Neuronal stem cell (in vitro differentiated cells): Measurements from ENCODE around the gene ESPN.
A peak's percentile ranks its signal among the peaks of the same experiment; 100 is the strongest.
"Not testable (repeated sequence)": the region's sequence is repeated elsewhere in the genome, so short reads cannot be mapped to it uniquely, and the experiment has no call there.

Experiments used
- DNase-seq: peaks from one replicate; pipeline ENCODE4 v3.0.0-alpha.2; 2013; ENCODE audit warnings: low spot score
- H2AFZ ChIP-seq: one replicate; pipeline ENCODE4 v1.6.1; 2013; ENCODE audit warnings: mild to moderate bottlenecking, low read length, inconsistent platforms
- H2AK5ac ChIP-seq: 2 replicates; pipeline ENCODE4 v1.6.1; 2013; ENCODE audit warnings: low read depth, mild to moderate bottlenecking, inconsistent platforms, low read length, moderate library complexity, mixed read lengths
- H2BK120ac ChIP-seq: 2 replicates; pipeline ENCODE4 v1.6.1; 2013; ENCODE audit warnings: low read depth, mild to moderate bottlenecking, inconsistent platforms, low read length, moderate library complexity, mixed read lengths
- H2BK12ac ChIP-seq: one replicate; pipeline ENCODE4 v1.6.1; 2013; ENCODE audit warnings: low read length, inconsistent platforms
- H2BK15ac ChIP-seq: 2 replicates; pipeline ENCODE4 v1.6.1; 2013; ENCODE audit warnings: mild to moderate bottlenecking, low read length, inconsistent platforms, mixed read lengths
- H2BK5ac ChIP-seq: one replicate; pipeline ENCODE4 v1.6.1; 2013; ENCODE audit warnings: inconsistent platforms, mild to moderate bottlenecking, low read length, moderate library complexity
- H3K14ac ChIP-seq: one replicate; pipeline ENCODE4 v1.6.1; 2013; ENCODE audit warnings: low read length, inconsistent platforms
- H3K18ac ChIP-seq: 2 replicates; pipeline ENCODE4 v1.6.1; 2013; ENCODE audit warnings: low read length, inconsistent platforms
- H3K23ac ChIP-seq: 2 replicates; pipeline ENCODE4 v1.6.1; 2013; ENCODE audit warnings: low read depth, mild to moderate bottlenecking, mixed read lengths, low read length, inconsistent platforms; ENCODE audit not compliant: poor library complexity
- H3K27ac ChIP-seq: replicated peaks from 3 replicates; pipeline ENCODE4 v1.5.1; 2013; ENCODE audit warnings: low read length, inconsistent platforms
- H3K27me3 ChIP-seq, 3 experiments: 2 replicates each; pipeline ENCODE4 v1.6.1; 2013; ENCODE audit warnings: low read length in 3 of 3, mild to moderate bottlenecking in 2 of 3, inconsistent platforms in 1 of 3, low read depth in 1 of 3, mixed read lengths in 1 of 3, moderate library complexity in 1 of 3; ENCODE audit not compliant: control insufficient read depth in 3 of 3, insufficient read depth in 3 of 3
- H3K36me3 ChIP-seq, 2 donors: replicated peaks in 1 of 2; 2 replicates each; pipeline ENCODE4 v1.6.1; 2013; ENCODE audit warnings: low read length in 2 of 2; ENCODE audit not compliant: control insufficient read depth in 2 of 2, insufficient read depth in 2 of 2
- H3K4ac ChIP-seq: 2 replicates; pipeline ENCODE4 v1.6.1; 2013; ENCODE audit warnings: inconsistent platforms, mild to moderate bottlenecking, low read length, moderate library complexity
- H3K4me1 ChIP-seq, 2 donors: 1 replicate in 1 of 2; 2 replicates in 1 of 2; pipeline ENCODE4 v1.6.1; 2013; ENCODE audit warnings: low read length in 2 of 2, low read depth in 1 of 2; ENCODE audit not compliant: control insufficient read depth in 2 of 2, insufficient read depth in 1 of 2
- H3K4me2 ChIP-seq: one replicate; pipeline ENCODE4 v1.6.1; 2013; ENCODE audit warnings: mild to moderate bottlenecking, low read length, inconsistent platforms; ENCODE audit not compliant: insufficient read depth, poor library complexity, severe bottlenecking
- H3K4me3 ChIP-seq, 2 donors: 2 replicates each; pipeline ENCODE4 v1.5.1; 2013; ENCODE audit warnings: low read length in 2 of 2, mild to moderate bottlenecking in 2 of 2, inconsistent platforms in 1 of 2, moderate library complexity in 1 of 2
- H3K79me1 ChIP-seq: one replicate; pipeline ENCODE4 v1.6.1; 2013; ENCODE audit warnings: low read depth, mild to moderate bottlenecking, inconsistent platforms, low read length, moderate library complexity
- H3K9ac ChIP-seq: one replicate; pipeline ENCODE4 v1.6.1; 2013; ENCODE audit warnings: mild to moderate bottlenecking, low read depth, low read length, inconsistent platforms; ENCODE audit not compliant: poor library complexity
- H3K9me3 ChIP-seq, 2 donors: replicated peaks in 1 of 2; 2 replicates each; pipeline versions ENCODE3 to v1.6.1; 2013; ENCODE audit warnings: low read length in 2 of 2, mild to moderate bottlenecking in 2 of 2, inconsistent platforms in 1 of 2, low read depth in 1 of 2, mixed read lengths in 1 of 2, moderate library complexity in 1 of 2; ENCODE audit not compliant: control insufficient read depth in 2 of 2, insufficient read depth in 1 of 2
- H4K8ac ChIP-seq: one replicate; pipeline ENCODE4 v1.6.1; 2013; ENCODE audit warnings: low read depth, mild to moderate bottlenecking, inconsistent platforms, low read length, moderate library complexity
- H4K91ac ChIP-seq: one replicate; pipeline ENCODE4 v1.6.1; 2013; ENCODE audit warnings: low read length, low read depth, mild to moderate bottlenecking, inconsistent platforms; ENCODE audit not compliant: poor library complexity
- WGBS, 2 donors: extraction: QIAGEN DNeasy Blood & Tissue Kit; methylation state at CpG; one replicate each; pipeline ENCODE4 v1.1.7; 2013; ENCODE audit warnings: missing lambda C conversion rate in 2 of 2, mixed read lengths in 1 of 2; ENCODE audit not compliant: insufficient read length in 2 of 2, insufficient replicate concordance in 1 of 2; ENCODE audit errors: extremely low coverage in 2 of 2; 5-methylcytosine and 5-hydroxymethylcytosine counted together

ESPN gene

DNA sequence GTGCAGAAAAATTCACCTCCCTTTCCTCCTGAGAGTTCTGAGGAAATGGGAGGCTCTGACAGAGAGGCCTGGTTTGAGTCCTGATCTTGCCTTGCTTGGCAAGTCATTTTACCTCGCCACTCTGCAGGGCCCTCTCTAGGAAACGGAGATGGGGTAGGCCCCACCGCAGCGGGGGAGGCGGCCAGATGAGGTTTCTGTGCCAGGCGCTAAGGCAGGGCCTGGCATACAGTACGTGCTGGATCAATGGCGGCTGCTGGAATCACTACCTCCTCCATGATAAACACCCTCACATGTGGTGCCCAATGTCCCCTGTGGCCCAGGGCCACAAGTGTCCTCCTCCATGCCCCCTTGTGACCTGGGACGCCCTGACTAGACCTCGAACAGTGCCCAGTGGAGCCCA, 67.4 kb downstream of the ESPN start:
- Histone ChIP-seq H3K9ac (no peak overlapping the region), H3K9me3 (no peaks in the 10 kb centered on the region), H3K4me3 (no peak overlapping the region), H3K4me2 (no peak overlapping the region), H2BK12ac (no peak overlapping the region), H2AFZ (no peak overlapping the region), H3K14ac (no peak overlapping the region), H4K8ac (no peak overlapping the region), H2BK15ac (no peak overlapping the region), H2BK120ac (no peak overlapping the region), H3K18ac (no peak overlapping the region), H2BK5ac (no peak overlapping the region), H3K27me3 (peaks cover 0 to 12% (median 0%) of the 10 kb centered on the region in 3 experiments), H3K27ac (no peak overlapping the region), H3K23ac (peak overlapping the region; percentile 1), H3K36me3 (no peaks in the 10 kb centered on the region), H3K4ac (no peak overlapping the region), H2AK5ac (peak overlapping the region; percentile 40), H3K79me1 (no peaks in the 10 kb centered on the region), H4K91ac (no peak overlapping the region), H3K4me1 (peaks cover 8 to 19% of the 10 kb centered on the region in 2 donors)
- no CpG with 5 or more reads among the region's 10 CpGs for WGBS, 2 donors
- no peak for DNase-seq

DNA sequence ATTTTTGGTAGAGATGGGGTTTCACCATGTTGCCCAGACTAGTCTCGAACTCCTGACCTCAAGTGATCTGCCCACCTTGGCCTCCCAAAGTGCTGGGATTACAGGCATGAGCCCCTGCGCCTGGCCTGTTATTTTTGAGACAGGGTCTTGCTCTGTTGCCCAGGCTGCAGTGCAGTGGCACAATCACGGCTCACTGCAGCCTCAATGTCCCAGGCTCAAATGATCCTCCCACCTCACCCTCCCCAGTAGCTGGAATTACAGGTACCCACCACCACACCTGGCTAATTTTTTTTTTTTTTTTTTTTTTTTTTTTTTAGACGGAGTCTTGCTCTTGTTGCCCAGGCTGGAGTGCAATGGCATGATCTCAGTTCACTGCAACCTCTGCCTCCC, 69.3 kb downstream of the ESPN start:
- not testable (repeated sequence) for H3K23ac ChIP-seq, H3K4ac ChIP-seq, H2BK5ac ChIP-seq, H4K8ac ChIP-seq, H3K27ac ChIP-seq, DNase-seq, H3K9ac ChIP-seq, H4K91ac ChIP-seq, H3K9me3 ChIP-seq, H3K14ac ChIP-seq, H3K36me3 ChIP-seq, H2BK120ac ChIP-seq, H3K4me2 ChIP-seq, H3K79me1 ChIP-seq, H2BK15ac ChIP-seq, H2BK12ac ChIP-seq, H3K18ac ChIP-seq, H3K4me3 ChIP-seq, H2AFZ ChIP-seq, H2AK5ac ChIP-seq
- Histone ChIP-seq H3K4me1 (peaks cover 17 to 33% of the 10 kb centered on the region in 2 donors), H3K27me3 (peaks cover 0 to 16% (median 3%) of the 10 kb centered on the region in 3 experiments)
- WGBS, 2 donors: no CpG with 5 or more reads among the region's 4 CpGs

DNA sequence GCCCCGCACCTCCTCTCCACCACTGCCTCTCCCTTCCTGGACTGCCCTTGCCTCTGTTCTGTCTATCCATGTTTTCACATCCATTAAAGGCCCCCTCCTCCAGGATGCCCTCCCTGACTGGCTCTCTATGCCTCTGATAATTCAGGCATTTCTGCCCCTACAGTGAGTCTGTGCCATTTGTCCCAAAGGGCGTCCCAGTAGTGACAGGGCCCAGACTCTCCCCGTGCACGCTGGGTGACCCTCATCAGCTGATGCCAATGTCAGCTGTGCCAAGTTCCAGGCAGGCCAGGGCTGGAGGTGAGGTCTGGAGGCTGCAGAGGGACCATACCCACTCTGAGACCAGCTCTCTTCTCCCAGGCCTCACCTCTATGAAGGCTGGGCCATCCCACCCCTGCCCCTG, 70.1 kb downstream of the ESPN start:
- no CpG with 5 or more reads among the region's 4 CpGs for WGBS, 2 donors
- Histone ChIP-seq H2BK5ac (no peak overlapping the region), H3K9ac (no peak overlapping the region), H3K4me1 (peaks cover 21 to 36% of the 10 kb centered on the region in 2 donors), H3K79me1 (no peaks in the 10 kb centered on the region), H3K9me3 (no peaks in the 10 kb centered on the region), H3K4ac (no peak overlapping the region), H3K4me2 (no peak overlapping the region), H3K18ac (peak overlapping the region; percentile 31), H2AFZ (no peak overlapping the region), H3K27ac (no peak overlapping the region), H2BK120ac (no peak overlapping the region), H2BK15ac (no peak overlapping the region), H2AK5ac (peak overlapping the region; percentile 42), H3K36me3 (no peaks in the 10 kb centered on the region), H3K4me3 (no peak overlapping the region), H3K23ac (peak overlapping the region; percentile 37), H4K91ac (no peak overlapping the region), H4K8ac (no peak overlapping the region), H3K27me3 (peaks cover 0 to 16% (median 10%) of the 10 kb centered on the region in 3 experiments), H3K14ac (no peak overlapping the region), H2BK12ac (no peak overlapping the region)
- no peak for DNase-seq

DNA sequence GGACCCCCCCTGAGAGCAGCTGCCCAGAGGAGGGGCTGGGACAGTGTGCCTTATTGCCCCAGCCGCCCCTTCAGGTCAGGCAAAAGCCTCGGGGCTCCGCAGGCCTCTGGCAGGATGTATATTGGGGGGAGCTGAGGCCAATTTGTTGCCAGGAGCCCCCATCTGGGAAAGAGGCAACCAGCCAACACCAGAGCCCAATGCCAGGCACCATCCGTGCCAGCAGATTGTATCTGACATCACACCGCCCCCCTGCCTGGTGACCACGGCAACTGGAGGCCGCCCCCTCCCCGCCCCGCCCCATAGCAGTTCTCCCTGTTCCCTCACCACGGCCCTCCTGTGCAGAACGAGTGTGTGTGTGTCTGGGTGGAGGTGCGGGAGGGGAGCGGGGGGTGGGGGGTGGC, 70.5 kb downstream of the ESPN start:
- H4K91ac ChIP-seq: no peak overlapping the region
- peak overlapping the region; percentile 37 for H3K23ac ChIP-seq
- H2AFZ ChIP-seq: no peak overlapping the region
- peak overlapping the region; percentile 31 for H3K18ac ChIP-seq
- peaks cover 21 to 32% of the 10 kb centered on the region in 2 donors for H3K4me1 ChIP-seq
- H3K4me2 ChIP-seq: no peak overlapping the region
- no peaks in the 10 kb centered on the region for H3K36me3 ChIP-seq
- no peak overlapping the region for H4K8ac ChIP-seq
- H3K79me1 ChIP-seq: no peaks in the 10 kb centered on the region
- no peak overlapping the region for H3K14ac ChIP-seq
- peak overlapping the region; percentile 42 for H2AK5ac ChIP-seq
- H2BK5ac ChIP-seq: no peak overlapping the region
- WGBS, 2 donors: no CpG with 5 or more reads among the region's 13 CpGs
- H2BK15ac ChIP-seq: no peak overlapping the region
- H3K4me3 ChIP-seq: no peak overlapping the region
- no peaks in the 10 kb centered on the region for H3K9me3 ChIP-seq
- peaks cover 0 to 16% (median 14%) of the 10 kb centered on the region in 3 experiments for H3K27me3 ChIP-seq
- no peak overlapping the region for H3K4ac ChIP-seq
- H2BK120ac ChIP-seq: no peak overlapping the region
- no peak overlapping the region for H3K9ac ChIP-seq
- no peak overlapping the region for H2BK12ac ChIP-seq
- H3K27ac ChIP-seq: no peak overlapping the region
- DNase-seq: no peak
